ENCODE results near the gene ZBTB16. TPM values are rescaled to one million over a fixed set of nuclear protein-coding genes. Genes with fewer than 3 reads are reported as not detected.

The ZBTB16 gene
- total and polyA plus RNA-seq, 12 donors = 7.9 to 119 (median 53.2) TPM

DNA sequence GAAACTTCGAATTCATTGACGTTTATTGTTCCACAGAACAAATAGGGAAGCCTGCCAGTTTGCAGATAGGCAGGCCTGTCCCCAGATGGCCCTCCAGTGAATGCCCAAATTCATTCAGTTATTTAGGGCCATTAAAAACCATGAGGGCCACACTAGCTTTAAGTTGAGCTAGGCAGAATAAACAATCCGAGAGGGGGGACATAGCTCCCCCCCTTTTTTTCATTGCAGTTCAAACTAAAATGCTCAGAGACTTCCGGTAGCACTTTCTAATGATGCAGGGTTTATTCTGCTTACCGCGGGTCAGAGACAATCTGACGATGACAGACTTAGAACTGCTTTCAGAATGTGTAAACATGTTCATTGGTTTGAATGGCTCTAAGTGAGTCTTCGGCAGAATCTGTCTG is 72.0 kb downstream of the ZBTB16 start:
- WGBS, 4 donors = 48 to 54% (median 51%) methylated on average over 8 of the region's 8 CpGs
- Histone ChIP-seq H3K4me1 (replicated peaks in 1 of 2) (peaks cover 67 to 89% of the 10 kb centered on the region in 2 donors), H3K27me3 (no peaks in the 10 kb centered on the region), H3K9me3 (replicated peaks in 1 of 3) (no peaks in the 10 kb centered on the region), H3K4me3 (no peak overlapping the region), H3K27ac (peak overlapping the region in 3 of 5 donors; percentile 1 to 80 (median 80)), H3K36me3 (replicated peaks in 1 of 2) (peaks cover 0 to 5% of the 10 kb centered on the region in 2 donors)
- TF ChIP-seq CTCF (IDR thresholded peaks at IDR 0.05) = no peak
- no peak for TF ChIP-seq POLR2A (IDR thresholded peaks at IDR 0.05)
- no peak for DNase-seq
- intact Hi-C loops (cut with DNase I) = no loop called here

- no peaks in the 10 kb centered on the region for H3K27me3 ChIP-seq
- peaks cover 77 to 94% of the 10 kb centered on the region in 2 donors for H3K4me1 ChIP-seq (replicated peaks in 1 of 2)
- H3K36me3 ChIP-seq (replicated peaks in 1 of 2) = no peaks in the 10 kb centered on the region
- DNase-seq = peak in 1 of 7 donors; percentile 15
- H3K27ac ChIP-seq = peak overlapping the region in 3 of 5 donors; percentile 1 to 80 (median 80)
- WGBS, 4 donors = 79 to 88% (median 84%) methylated on average over 9 of the region's 9 CpGs
- H3K9me3 ChIP-seq (replicated peaks in 1 of 3) = no peaks in the 10 kb centered on the region
- no peak overlapping the region for H3K4me3 ChIP-seq
- no peak for TF ChIP-seq CTCF (IDR thresholded peaks at IDR 0.05)
- no peak for TF ChIP-seq POLR2A (IDR thresholded peaks at IDR 0.05)
- intact Hi-C loops (cut with DNase I) = no loop called here
These were observed 72.9 kb downstream of the ZBTB16 start for GRCh38 chr11:114132417-114132816.

- H3K4me1 ChIP-seq (replicated peaks in 1 of 2) = peaks cover 77 to 100% of the 10 kb centered on the region in 2 donors
- intact Hi-C loops (cut with DNase I) = no loop called here
- TF ChIP-seq POLR2A (IDR thresholded peaks at IDR 0.05) (no peak), CTCF (IDR thresholded peaks at IDR 0.05) (no peak)
These were observed 73.5 kb downstream of the ZBTB16 start for GRCh38 chr11:114132944-114133394.

DNA sequence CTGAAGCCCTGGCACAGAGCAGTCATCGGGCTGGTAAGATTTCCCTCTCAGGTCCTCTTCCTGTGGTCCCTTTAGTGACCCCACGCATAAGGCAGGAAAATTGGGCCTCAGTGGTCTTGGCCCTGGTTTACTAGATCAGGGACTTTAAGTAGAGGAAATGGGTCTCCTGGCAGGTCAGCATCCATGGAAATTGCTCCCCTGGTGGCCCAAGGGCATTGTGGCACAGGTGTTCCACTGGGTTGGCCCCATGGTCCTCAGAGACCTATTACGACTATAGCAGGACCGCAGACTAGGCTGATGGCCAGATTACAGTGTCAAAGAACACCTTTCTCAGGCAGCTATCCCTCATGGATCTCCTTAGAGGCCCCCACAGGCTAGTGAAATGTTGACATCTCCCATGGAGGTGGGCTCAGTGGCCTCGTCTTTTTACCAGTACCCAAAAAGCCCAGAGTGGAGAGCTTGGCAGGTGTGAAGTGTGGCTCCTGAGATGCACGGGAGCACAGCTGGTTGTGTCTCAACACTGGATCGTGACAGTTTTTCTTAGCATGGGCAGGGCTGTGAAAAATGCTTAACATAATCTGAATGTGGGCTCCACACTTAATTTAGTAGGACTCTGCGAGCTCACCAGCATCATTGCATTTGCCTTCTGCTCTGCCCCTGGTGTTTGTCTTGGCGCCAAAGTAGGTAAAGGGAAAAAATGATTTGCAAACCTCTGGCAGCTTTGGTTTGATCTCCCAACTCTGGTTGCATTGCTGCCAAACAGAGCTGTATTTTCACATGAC is 74.2 kb downstream of the ZBTB16 start:
- TF ChIP-seq CTCF (IDR thresholded peaks at IDR 0.05) = peak in 1 of 6 experiments; percentile 17
- no peak for TF ChIP-seq POLR2A (IDR thresholded peaks at IDR 0.05)
- H3K27me3 ChIP-seq = no peaks in the 10 kb centered on the region
- peak overlapping the region in 3 of 5 donors; percentile 33 to 80 (median 80) for H3K27ac ChIP-seq
- H3K9me3 ChIP-seq (replicated peaks in 1 of 3) = no peaks in the 10 kb centered on the region
- intact Hi-C loops (cut with DNase I) = no loop called here
- 83 to 93% (median 87%) methylated on average over 6 to 9 of the region's 9 CpGs for whole genome bisulfite sequencing, 4 donors
- H3K36me3 ChIP-seq (replicated peaks in 1 of 2) = no peaks in the 10 kb centered on the region
- no peak overlapping the region for H3K4me3 ChIP-seq
- peaks cover 72 to 100% of the 10 kb centered on the region in 2 donors for H3K4me1 ChIP-seq (replicated peaks in 1 of 2)
- no peak for DNase-seq

More at GRCh38 chr11:114132944-114133394, 73.5 kb downstream of the ZBTB16 start:
- H3K9me3 ChIP-seq (replicated peaks in 1 of 3) = no peaks in the 10 kb centered on the region
- H3K4me3 ChIP-seq = no peak overlapping the region
- peak overlapping the region in 3 of 5 donors; percentile 33 to 80 (median 80) for H3K27ac ChIP-seq
- no peaks in the 10 kb centered on the region for H3K27me3 ChIP-seq
- peak in 1 of 7 donors; percentile 18 for DNase-seq
- no peaks in the 10 kb centered on the region for H3K36me3 ChIP-seq (replicated peaks in 1 of 2)
- 78 to 82% (median 80%) methylated on average over 6 of the region's 6 CpGs for WGBS, 4 donors

Measured in adrenal gland (tissue), 12 donors.